ENCODE results near the gene SELENOO. TPM values are rescaled to one million over a fixed set of nuclear protein-coding genes. Genes with fewer than 3 reads are reported as not detected.

SELENOO gene
- total and polyA plus RNA-seq, 3 donors from 2014 or later, result 20.8 to 66.8 (median 57.9) TPM

DNA sequence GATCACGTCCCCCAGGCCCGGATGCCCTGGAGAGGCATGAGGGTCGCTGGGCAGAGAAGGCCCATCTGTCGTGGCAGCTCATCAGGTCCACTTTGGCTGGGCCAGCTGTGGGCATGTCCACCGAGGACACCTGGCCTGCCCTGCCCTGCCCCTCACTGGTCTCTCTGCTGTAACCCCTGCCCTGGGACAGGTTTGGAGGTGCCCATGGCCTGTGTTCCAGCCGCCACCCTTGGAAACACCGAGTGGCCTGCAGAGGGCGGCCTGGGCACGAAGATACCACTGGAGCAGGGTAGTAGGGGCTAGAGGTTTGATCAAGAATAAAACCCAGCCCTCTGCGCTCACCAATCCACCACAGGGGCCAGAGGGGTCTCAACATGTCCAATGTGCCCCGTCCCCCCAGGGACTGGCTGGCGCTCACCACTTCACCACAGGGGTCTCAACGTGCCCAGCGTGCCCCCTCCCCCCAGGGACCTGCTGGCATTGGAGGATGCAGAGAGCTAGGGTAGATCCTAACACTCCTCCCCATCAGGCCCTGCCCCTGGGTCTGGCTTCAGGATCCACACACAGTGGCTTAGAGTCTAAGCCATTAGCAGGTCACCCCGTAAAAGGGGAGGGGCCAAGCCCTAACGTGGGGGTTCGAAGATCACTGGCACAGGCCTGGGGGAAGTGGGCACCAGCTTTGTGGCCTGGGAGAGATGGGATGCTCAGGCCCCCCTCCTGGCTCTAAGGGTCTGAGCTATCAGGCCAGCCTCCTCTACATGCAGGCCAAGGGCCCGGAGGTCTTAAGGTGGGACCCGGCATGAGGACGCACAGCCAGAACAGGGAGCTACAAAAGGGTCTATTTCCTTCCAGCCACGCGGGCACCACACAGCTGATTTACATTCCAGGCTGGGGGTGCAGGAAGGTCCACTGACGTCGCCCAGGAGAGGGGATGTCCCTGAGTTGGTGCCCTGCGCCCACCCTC lies 51.6 kb downstream of the SELENOO start:
- peak; percentile 80 for DNase-seq
- TF ChIP-seq, protein P1, sequence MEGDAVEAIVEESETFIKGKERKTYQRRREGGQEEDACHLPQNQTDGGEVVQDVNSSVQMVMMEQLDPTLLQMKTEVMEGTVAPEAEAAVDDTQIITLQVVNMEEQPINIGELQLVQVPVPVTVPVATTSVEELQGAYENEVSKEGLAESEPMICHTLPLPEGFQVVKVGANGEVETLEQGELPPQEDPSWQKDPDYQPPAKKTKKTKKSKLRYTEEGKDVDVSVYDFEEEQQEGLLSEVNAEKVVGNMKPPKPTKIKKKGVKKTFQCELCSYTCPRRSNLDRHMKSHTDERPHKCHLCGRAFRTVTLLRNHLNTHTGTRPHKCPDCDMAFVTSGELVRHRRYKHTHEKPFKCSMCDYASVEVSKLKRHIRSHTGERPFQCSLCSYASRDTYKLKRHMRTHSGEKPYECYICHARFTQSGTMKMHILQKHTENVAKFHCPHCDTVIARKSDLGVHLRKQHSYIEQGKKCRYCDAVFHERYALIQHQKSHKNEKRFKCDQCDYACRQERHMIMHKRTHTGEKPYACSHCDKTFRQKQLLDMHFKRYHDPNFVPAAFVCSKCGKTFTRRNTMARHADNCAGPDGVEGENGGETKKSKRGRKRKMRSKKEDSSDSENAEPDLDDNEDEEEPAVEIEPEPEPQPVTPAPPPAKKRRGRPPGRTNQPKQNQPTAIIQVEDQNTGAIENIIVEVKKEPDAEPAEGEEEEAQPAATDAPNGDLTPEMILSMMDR (IDR thresholded peaks at IDR 0.05), result peak in 2 of 3 experiments; percentile 37 to 59
- no peak for TF ChIP-seq POLR2A (IDR thresholded peaks at IDR 0.05)
- H3K27me3 ChIP-seq, result no peaks in the 10 kb centered on the region
- intact Hi-C loops (cut with DNase I; ENCODE audit: low total_unique reads), result no loop called here
- no peaks in the 10 kb centered on the region for H3K36me3 ChIP-seq (ENCODE audit: low read depth, missing control alignments)
- WGBS, 2 donors, result 63 to 73% methylated on average over 13 to 25 of the region's 25 CpGs
- H3K9me3 ChIP-seq, result no peaks in the 10 kb centered on the region
- no peak overlapping the region for H3K4me3 ChIP-seq
- H3K4me1 ChIP-seq, result peaks cover 11% of the 10 kb centered on the region
- H3K27ac ChIP-seq, result no peak overlapping the region

DNA sequence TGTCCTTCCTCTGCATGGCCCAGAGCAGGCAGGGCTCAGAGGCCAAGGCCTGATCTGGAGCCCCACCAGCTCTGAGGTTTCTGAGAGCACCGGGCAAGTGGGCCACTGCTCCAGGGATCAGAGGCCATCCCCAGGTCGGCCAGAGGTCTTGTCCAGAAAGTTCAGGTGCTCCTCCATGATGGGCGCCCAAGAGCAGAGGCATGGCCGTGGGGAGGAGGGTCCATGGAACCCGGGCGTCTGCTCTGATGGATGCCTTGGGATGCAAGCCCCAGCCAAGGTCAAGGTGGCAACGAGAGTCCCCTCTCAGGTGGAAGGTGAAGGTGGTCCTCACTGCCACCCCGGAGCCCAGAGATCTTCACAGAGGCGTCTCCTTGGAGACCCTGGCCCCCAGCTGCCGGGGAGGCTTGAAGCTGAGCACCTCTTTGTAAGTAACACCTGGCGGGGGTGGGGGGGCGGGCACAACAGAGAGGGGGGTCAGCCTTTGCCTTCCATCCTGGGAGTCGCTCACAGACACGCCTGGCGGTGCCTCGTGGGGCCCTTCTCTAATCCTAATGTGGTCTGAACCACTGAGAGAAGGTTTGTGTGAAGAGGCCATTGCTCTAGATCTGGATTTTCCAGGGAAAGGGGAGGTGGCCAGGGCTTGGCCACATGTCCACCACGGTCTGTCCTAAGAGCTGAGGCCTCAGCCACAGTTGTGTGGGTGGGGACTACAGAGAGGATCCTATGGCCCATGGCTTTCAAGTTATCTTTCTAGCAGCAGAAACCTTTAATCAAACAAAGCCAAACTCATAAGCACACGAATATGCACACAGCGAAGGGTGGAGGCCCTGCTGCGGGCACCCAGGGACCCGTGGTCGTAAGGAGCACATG lies 52.5 kb downstream of the SELENOO start:
- Histone ChIP-seq H3K36me3 (ENCODE audit: low read depth, missing control alignments) (no peaks in the 10 kb centered on the region), H3K27ac (no peak overlapping the region), H3K27me3 (no peaks in the 10 kb centered on the region), H3K4me3 (no peak overlapping the region), H3K9me3 (no peaks in the 10 kb centered on the region), H3K4me1 (peaks cover 11% of the 10 kb centered on the region)
- TF ChIP-seq POLR2A (IDR thresholded peaks at IDR 0.05), result no peak
- TF ChIP-seq, protein P1 (IDR thresholded peaks at IDR 0.05), result no peak
- 67 to 85% methylated on average over 6 to 19 of the region's 22 CpGs for WGBS, 2 donors
- intact Hi-C loops (cut with DNase I; ENCODE audit: low total_unique reads), result no loop called here
- DNase-seq, result no peak

DNA sequence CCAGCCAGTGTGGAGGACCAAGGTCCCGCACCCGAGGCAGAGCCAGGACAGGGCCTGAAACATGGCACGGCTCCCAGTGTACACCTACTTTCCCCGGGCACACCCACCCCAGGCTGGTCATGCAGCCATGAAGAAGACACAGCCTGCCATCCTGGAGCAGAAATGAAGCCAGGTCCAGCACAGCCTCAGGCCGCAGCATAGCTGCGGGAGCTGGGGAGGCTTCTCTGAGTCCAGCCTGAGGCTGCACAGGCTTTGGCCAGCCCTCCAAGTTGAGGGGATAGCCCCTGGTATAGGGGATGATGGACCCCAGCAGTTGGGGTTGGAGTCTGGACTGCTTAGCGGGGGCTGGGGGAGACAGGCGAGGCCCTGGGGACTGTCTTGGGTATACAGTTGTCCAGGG lies 53.1 kb downstream of the SELENOO start:
- 80 to 89% methylated on average over 4 to 8 of the region's 8 CpGs for WGBS, 2 donors
- no peaks in the 10 kb centered on the region for H3K36me3 ChIP-seq (ENCODE audit: low read depth, missing control alignments)

DNA sequence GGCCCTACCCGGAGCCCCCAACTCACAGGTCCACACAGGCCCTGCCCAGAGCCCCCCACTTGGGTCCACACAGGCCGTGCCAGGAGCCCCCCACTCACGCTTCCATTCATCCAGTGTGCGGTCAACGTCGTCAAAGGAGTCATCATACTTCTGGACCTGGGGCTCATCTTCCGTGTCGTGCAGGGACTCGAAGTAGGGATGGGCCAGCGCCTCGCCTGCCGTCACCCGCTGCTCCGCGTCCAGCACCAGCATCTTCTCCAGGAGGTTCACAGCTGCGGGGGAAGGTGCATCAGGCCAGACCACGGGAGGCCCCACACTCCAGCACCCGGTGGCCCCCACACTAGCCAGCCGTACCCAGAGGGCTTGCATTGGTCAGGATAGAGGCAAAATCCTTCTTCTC lies 54.3 kb downstream of the SELENOO start:
- H3K9me3 ChIP-seq, result no peaks in the 10 kb centered on the region
- 88 to 94% methylated on average over 13 to 19 of the region's 19 CpGs for WGBS, 2 donors
- intact Hi-C loops (cut with DNase I; ENCODE audit: low total_unique reads), result no loop called here
- H3K27ac ChIP-seq, result no peak overlapping the region
- DNase-seq, result no peak
- no peak for TF ChIP-seq POLR2A (IDR thresholded peaks at IDR 0.05)
- TF ChIP-seq, protein P1 (IDR thresholded peaks at IDR 0.05), result no peak
- H3K4me3 ChIP-seq, result no peak overlapping the region
- H3K4me1 ChIP-seq, result peaks cover 9% of the 10 kb centered on the region
- H3K36me3 ChIP-seq (ENCODE audit: low read depth, missing control alignments), result no peaks in the 10 kb centered on the region
- H3K27me3 ChIP-seq, result no peaks in the 10 kb centered on the region

More for the DNA sequence above, 53.1 kb downstream of the SELENOO start:
- Histone ChIP-seq H3K9me3 (no peaks in the 10 kb centered on the region), H3K4me3 (no peak overlapping the region), H3K27me3 (no peaks in the 10 kb centered on the region), H3K4me1 (peaks cover 11% of the 10 kb centered on the region), H3K27ac (no peak overlapping the region)
- intact Hi-C loops (cut with DNase I; ENCODE audit: low total_unique reads), result no loop called here
- TF ChIP-seq POLR2A (IDR thresholded peaks at IDR 0.05), result no peak
- TF ChIP-seq, protein P1 (IDR thresholded peaks at IDR 0.05), result no peak
- no peak for DNase-seq
